Ishikawa (cell line): ENCODE data around the gene AURKAIP1.
A peak's percentile ranks its signal among the peaks of the same experiment; 100 is the strongest.

Experiments used
- CEBPB ChIP-seq: IDR thresholded peaks from 2 replicates; pipeline ENCODE4 v1.6.1; 2012
- CREB1 ChIP-seq: IDR thresholded peaks from 2 replicates; pipeline ENCODE4 v1.6.1; 2012; ENCODE audit warnings: low read depth
- EGR1 ChIP-seq: IDR thresholded peaks from 2 replicates; pipeline ENCODE4 v1.6.1; 2012
- EP300 ChIP-seq: IDR thresholded peaks from 2 replicates; pipeline ENCODE4 v1.6.1; 2012; ENCODE audit warnings: borderline replicate concordance
- FOXM1 ChIP-seq: IDR thresholded peaks from 2 replicates; pipeline ENCODE4 v1.6.1; 2012; ENCODE audit warnings: low read depth, borderline replicate concordance
- NFIC ChIP-seq: IDR thresholded peaks from 2 replicates; pipeline ENCODE4 v1.6.1; 2012
- RAD21 ChIP-seq: IDR thresholded peaks from 2 replicates; pipeline ENCODE4 v1.6.1; 2012; ENCODE audit warnings: low read depth
- TAF1 ChIP-seq: IDR thresholded peaks from 2 replicates; pipeline ENCODE4 v1.6.1; 2012; ENCODE audit warnings: low read depth, mild to moderate bottlenecking
- TCF12 ChIP-seq: IDR thresholded peaks from 2 replicates; pipeline ENCODE4 v1.6.1; 2012; ENCODE audit warnings: low read depth
- TEAD4 ChIP-seq: IDR thresholded peaks from 2 replicates; pipeline ENCODE4 v1.6.1; 2012
- USF1 ChIP-seq: IDR thresholded peaks from 2 replicates; pipeline ENCODE4 v1.6.1; 2012
- YY1 ChIP-seq: IDR thresholded peaks from 2 replicates; pipeline ENCODE4 v1.6.1; 2012; ENCODE audit warnings: low read depth
- ZBTB7A ChIP-seq: IDR thresholded peaks from 2 replicates; pipeline ENCODE4 v1.6.1; 2012; ENCODE audit warnings: low read depth
- TF ChIP-seq, protein P1 (sequence below): IDR thresholded peaks from 2 replicates; pipeline ENCODE4 v1.6.1; 2012
- TF ChIP-seq, protein P2 (sequence below): IDR thresholded peaks from 2 replicates; pipeline ENCODE4 v1.6.1; 2012; ENCODE audit warnings: low read depth, mild to moderate bottlenecking

The AURKAIP1 gene

DNA sequence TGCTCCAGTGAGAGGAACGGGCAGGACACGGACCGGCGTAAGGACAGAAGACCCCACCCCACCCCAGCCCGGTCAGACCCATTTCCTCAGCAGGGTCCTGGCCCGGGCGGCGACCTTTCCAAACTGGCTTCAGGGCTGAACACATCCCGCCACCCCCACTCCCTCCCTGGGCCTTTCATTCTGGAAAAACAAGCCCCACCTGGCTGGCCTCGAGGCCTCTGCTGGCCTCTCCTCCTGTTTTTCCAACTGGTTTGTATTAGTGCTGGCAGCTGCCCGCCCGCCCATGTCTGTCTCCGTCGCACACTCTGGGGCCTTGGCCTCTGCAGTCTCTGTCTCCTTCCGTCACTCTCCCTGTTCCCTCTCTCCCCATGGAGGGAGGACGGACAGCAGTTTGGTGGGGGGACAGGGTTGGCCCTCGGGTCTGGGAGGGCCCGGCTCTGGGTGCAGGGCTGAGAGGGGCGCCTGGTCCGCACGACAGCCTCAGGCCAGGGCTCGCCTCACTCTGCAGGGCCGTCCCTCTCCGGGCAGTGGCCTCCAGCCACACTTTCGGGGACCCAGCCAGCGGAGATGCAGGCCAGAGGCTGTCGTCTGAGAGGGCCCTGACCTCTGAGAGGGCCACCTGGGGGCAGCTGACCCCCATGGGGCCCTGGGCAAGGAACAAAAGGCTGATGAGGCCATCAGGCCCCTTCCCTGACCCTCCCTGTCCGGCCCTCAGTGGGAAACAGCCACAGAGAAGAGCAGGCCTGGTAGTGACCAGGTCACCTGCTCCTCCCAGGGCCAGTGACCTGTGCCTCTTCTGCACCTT lies 15.1 kb downstream of the AURKAIP1 start:
- TF ChIP-seq EP300 (no peak), CEBPB (no peak)

- TF ChIP-seq RAD21 (no peak), FOXM1 (no peak), CEBPB (no peak), TAF1 (no peak)
Measured at GRCh38 chr1:1359308-1359663, 15.7 kb downstream of the AURKAIP1 start.

GRCh38 chr1:1358433-1359271 lies 16.4 kb downstream of the AURKAIP1 start, which contains the start of gene MXRA8:
TSS of gene MXRA8 (minus strand) at chr1:1358555. CDS start at chr1:1358504, 51 bp downstream.
- no peak for TF ChIP-seq RAD21
- TF ChIP-seq FOXM1: no peak
- no peak for TF ChIP-seq TAF1

DNA sequence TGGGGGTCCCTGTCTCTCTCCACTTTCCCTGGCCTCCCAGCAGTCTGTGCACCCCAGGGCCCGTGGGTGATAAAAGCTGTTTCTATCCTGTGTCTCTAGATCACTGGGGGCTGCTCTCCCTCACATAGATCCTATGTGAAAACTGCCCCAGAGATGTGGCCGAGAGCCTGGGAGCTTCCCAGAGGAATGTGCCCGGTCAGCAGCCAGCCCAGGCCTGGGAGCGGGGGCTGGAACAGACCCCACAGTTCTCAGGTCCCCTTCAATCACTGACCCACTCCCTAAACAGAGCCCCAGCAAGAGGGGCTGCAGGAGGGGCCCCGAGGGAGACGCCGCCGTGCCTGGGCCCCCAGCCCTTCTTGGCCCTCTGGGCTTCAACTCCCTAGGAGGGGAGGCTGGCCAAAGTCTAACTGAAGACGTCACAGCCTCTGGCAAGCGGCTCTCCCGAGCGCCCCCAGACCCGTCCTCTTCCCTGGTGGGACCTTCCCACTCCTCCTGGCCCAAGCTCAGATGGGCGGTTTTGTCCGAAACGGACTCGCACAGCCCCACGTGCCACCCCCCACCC lies 17.1 kb downstream of the AURKAIP1 start:
- TF ChIP-seq YY1 (no peak), TCF12 (no peak), TEAD4 (no peak), NFIC (no peak), EP300 (no peak), TAF1 (no peak), FOXM1 (no peak), ZBTB7A (no peak), USF1 (no peak), RAD21 (no peak), CREB1 (no peak), CEBPB (no peak), EGR1 (no peak)
- TF ChIP-seq, protein P1, sequence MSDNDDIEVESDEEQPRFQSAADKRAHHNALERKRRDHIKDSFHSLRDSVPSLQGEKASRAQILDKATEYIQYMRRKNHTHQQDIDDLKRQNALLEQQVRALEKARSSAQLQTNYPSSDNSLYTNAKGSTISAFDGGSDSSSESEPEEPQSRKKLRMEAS: no peak
- TF ChIP-seq, protein P2, sequence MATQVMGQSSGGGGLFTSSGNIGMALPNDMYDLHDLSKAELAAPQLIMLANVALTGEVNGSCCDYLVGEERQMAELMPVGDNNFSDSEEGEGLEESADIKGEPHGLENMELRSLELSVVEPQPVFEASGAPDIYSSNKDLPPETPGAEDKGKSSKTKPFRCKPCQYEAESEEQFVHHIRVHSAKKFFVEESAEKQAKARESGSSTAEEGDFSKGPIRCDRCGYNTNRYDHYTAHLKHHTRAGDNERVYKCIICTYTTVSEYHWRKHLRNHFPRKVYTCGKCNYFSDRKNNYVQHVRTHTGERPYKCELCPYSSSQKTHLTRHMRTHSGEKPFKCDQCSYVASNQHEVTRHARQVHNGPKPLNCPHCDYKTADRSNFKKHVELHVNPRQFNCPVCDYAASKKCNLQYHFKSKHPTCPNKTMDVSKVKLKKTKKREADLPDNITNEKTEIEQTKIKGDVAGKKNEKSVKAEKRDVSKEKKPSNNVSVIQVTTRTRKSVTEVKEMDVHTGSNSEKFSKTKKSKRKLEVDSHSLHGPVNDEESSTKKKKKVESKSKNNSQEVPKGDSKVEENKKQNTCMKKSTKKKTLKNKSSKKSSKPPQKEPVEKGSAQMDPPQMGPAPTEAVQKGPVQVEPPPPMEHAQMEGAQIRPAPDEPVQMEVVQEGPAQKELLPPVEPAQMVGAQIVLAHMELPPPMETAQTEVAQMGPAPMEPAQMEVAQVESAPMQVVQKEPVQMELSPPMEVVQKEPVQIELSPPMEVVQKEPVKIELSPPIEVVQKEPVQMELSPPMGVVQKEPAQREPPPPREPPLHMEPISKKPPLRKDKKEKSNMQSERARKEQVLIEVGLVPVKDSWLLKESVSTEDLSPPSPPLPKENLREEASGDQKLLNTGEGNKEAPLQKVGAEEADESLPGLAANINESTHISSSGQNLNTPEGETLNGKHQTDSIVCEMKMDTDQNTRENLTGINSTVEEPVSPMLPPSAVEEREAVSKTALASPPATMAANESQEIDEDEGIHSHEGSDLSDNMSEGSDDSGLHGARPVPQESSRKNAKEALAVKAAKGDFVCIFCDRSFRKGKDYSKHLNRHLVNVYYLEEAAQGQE: no peak

DNA sequence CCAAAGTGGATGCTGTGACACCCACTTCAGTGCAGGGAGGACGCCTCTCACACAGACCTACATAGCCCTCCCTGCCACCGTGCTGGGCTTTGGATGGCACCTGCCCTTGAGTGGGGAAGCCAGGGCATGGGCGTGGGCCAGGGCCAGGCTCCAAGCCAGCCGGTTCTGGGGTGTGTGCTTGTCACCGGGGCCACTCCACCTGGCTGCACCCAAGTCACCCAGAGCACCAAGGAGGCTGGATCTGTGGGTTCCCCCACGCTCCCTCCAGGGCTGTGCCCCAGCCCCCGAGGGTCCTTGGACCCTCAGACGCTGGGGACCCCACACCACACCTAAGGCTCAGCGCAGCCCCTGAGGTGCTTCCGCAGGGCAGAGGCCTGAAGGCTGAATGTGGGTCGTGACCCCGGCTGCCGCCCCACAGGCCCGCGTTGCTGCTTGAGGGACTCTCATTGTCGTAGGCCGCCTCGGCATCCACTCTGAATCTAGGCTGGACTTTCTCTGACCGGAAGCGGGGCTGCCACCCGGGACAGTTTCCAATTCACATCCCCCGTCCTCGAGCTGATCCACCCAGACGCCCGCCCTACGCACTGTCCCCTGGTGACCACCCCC lies 18.1 kb downstream of the AURKAIP1 start:
- TF ChIP-seq TCF12: no peak
- TF ChIP-seq EGR1: no peak
- no peak for TF ChIP-seq CREB1

GRCh38 chr1:1356166-1356795 lies 18.7 kb downstream of the AURKAIP1 start:
- TF ChIP-seq ZBTB7A (no peak), YY1 (no peak), RAD21 (no peak), CEBPB (no peak), FOXM1 (no peak)
- TF ChIP-seq, protein P2: no peak

GRCh38 chr1:1355416-1355815 lies 19.6 kb downstream of the AURKAIP1 start:
- TF ChIP-seq ZBTB7A: no peak; the same call in 1 of the 2 replicates
- TF ChIP-seq, protein P1: peak; percentile 82
- TF ChIP-seq TEAD4: no peak
- no peak for TF ChIP-seq TAF1
- no peak for TF ChIP-seq FOXM1
- TF ChIP-seq TCF12: no peak
- no peak for TF ChIP-seq RAD21
